Uterus (tissue), 2 donors: ENCODE results near the gene LRIG1.

Source experiments
- CTCF ChIP-seq, 4 experiments: fragments of 200-600 bp in 2 of 4; fragments of 450-650 bp in 2 of 4; sonication (generic) in 2 of 4; IDR thresholded peaks; one replicate each; pipeline ENCODE4 v1.5.1; 2016 to 2019; ENCODE audit warnings: antibody characterized with exemption in 4 of 4, mild to moderate bottlenecking in 2 of 4, moderate library complexity in 1 of 4
- POLR2A ChIP-seq, 2 donors: fragments of 450-650 bp; IDR thresholded peaks; one replicate each; pipeline ENCODE4 v1.6.1; 2016; ENCODE audit warnings: antibody characterized with exemption in 2 of 2, mild to moderate bottlenecking in 1 of 2, moderate library complexity in 1 of 2

- TF ChIP-seq CTCF (IDR thresholded peaks at IDR 0.05) (no peak), POLR2A (IDR thresholded peaks at IDR 0.05) (no peak)
These were observed 106.6 kb downstream of the LRIG1 start for GRCh38 chr3:66394019-66394752.
